ENCODE data around the gene ZNF93. TPM values are rescaled to one million over a fixed set of nuclear protein-coding genes. Genes with fewer than 3 reads are reported as not detected.
"Not testable (repeated sequence)": the region's sequence is repeated elsewhere in the genome, so short reads cannot be mapped to it uniquely, and the experiment has no call there.

The ZNF93 gene
- total and polyA plus RNA-seq, 2 of the 13 experiments (the other 11 are each of a cell fraction or from before 2014, with no cell fraction given): 0.49 to 0.66 TPM

DNA sequence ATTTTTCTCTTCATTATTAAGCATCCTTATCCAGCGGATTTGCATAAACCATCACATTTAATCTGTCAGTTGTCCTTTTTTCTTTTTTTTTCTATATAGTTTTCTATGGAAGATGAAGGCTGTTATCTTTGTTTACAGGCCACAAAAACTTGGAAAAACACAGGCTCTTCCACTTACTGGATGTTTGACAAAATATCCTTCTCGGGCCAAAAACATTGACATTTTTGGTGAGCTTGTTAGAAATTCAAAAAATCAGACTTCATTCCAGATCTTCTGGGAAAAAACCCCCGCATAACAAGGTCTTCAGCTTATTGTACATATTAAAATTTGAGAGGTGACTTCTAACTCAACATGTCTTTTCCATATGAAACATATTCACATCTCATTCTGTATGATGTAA lies 13.8 kb downstream of the ZNF93 start (continued):
- TF ChIP-seq ZNF510 (CRISPR knock-in tag; IDR thresholded peaks at IDR 0.05; ENCODE audit: low read depth) (no peak), ZNF839 (CRISPR knock-in tag; IDR thresholded peaks at IDR 0.05; ENCODE audit: borderline replicate concordance) (no peak), RCOR2 (CRISPR knock-in tag; IDR thresholded peaks at IDR 0.05) (no peak), ZNF749 (CRISPR knock-in tag; IDR thresholded peaks at IDR 0.05; ENCODE audit: borderline replicate concordance) (no peak), IKZF1 (IDR thresholded peaks at IDR 0.05) (no peak), KLF12 (CRISPR knock-in tag; IDR thresholded peaks at IDR 0.05; ENCODE audit: borderline replicate concordance) (no peak), MATR3 (CRISPR knock-in tag; IDR thresholded peaks at IDR 0.05) (no peak)
- TF ChIP-seq, protein P1, sequence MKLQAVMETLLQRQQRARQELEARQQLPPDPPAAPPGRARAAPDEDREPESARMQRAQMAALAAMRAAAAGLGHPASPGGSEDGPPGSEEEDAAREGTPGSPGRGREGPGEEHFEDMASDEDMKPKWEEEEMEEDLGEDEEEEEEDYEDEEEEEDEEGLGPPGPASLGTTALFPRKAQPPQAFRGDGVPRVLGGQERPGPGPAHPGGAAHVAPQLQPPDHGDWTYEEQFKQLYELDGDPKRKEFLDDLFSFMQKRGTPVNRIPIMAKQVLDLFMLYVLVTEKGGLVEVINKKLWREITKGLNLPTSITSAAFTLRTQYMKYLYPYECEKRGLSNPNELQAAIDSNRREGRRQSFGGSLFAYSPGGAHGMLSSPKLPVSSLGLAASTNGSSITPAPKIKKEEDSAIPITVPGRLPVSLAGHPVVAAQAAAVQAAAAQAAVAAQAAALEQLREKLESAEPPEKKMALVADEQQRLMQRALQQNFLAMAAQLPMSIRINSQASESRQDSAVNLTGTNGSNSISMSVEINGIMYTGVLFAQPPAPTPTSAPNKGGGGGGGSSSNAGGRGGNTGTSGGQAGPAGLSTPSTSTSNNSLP (IDR thresholded peaks at IDR 0.05; ENCODE audit: low read depth, low read length): no peak

DNA sequence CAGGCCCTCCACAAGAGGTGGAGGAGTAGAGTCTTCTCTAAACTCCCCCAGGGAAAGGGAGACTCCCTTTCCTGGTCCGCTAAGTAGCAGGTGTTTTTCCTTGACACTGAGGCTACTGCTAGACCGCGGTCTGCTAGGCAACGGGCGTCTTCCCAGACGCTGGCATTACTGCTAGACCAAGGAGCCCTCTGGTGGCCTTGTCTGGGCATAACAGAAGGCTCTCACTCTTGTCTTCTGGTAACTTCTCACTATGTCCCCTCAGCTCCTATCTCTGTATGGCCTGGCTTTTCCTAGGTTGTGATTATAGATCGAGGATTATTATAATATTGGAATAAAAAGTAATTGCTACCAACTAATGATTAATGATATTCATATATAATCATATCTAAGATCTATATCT lies 29.7 kb downstream of the ZNF93 start:
- intact Hi-C loops (cut with micrococcal nuclease; ENCODE audit: unreplicated experiment); FAIRE-seq: not testable (repeated sequence)
- TF ChIP-seq STAG1 (CRISPR knock-in tag; IDR thresholded peaks at IDR 0.05): peak; percentile 64
- TF ChIP-seq, protein P2, sequence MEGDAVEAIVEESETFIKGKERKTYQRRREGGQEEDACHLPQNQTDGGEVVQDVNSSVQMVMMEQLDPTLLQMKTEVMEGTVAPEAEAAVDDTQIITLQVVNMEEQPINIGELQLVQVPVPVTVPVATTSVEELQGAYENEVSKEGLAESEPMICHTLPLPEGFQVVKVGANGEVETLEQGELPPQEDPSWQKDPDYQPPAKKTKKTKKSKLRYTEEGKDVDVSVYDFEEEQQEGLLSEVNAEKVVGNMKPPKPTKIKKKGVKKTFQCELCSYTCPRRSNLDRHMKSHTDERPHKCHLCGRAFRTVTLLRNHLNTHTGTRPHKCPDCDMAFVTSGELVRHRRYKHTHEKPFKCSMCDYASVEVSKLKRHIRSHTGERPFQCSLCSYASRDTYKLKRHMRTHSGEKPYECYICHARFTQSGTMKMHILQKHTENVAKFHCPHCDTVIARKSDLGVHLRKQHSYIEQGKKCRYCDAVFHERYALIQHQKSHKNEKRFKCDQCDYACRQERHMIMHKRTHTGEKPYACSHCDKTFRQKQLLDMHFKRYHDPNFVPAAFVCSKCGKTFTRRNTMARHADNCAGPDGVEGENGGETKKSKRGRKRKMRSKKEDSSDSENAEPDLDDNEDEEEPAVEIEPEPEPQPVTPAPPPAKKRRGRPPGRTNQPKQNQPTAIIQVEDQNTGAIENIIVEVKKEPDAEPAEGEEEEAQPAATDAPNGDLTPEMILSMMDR (CRISPR knock-in tag; IDR thresholded peaks at IDR 0.05): peak; percentile 58

DNA sequence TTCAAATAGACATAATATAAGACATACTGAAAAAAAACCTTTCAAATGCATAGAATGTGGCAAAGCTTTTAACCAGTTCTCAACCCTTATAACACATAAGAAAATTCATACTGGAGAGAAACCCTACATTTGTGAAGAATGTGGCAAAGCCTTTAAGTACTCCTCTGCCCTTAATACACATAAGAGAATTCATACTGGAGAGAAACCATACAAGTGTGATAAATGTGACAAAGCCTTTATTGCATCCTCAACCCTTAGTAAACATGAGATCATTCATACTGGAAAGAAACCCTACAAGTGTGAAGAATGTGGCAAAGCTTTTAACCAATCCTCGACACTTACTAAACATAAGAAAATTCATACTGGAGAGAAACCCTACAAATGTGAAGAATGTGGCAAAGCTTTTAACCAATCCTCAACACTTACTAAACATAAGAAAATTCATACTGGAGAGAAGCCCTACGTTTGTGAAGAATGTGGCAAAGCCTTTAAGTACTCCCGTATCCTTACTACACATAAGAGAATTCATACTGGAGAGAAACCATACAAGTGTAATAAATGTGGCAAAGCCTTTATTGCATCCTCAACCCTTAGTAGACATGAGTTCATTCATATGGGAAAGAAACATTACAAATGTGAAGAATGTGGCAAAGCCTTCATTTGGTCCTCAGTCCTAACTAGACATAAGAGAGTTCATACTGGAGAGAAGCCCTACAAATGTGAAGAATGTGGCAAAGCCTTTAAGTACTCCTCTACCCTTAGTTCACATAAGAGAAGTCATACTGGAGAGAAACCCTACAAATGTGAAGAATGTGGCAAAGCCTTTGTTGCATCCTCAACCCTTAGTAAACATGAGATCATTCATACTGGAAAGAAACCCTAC lies 32.9 kb downstream of the ZNF93 start:
- H3K27me3 ChIP-seq (ENCODE audit: control insufficient read depth in 1 of 2, insufficient read depth in 2 of 2, low read length in 2 of 2); H3K27ac ChIP-seq (ENCODE audit: extremely low read length, insufficient read depth, low read length); POLR2A ChIA-PET; H3K4me2 ChIP-seq (ENCODE audit: low read depth, low read length); ATAC-seq; in situ Hi-C loops (cut with HindIII; ENCODE audit: extremely low pct_ligation_motif_present, low pct_unique_long_range_greater_than_20kb); H3K9ac ChIP-seq (ENCODE audit: insufficient read depth, low read depth, low read length); H3K79me2 ChIP-seq (ENCODE audit: insufficient read depth, low read length); H4K20me1 ChIP-seq (ENCODE audit: insufficient read depth, low read length); H2AFZ ChIP-seq (ENCODE audit: low read length); BruUV-seq (replicated peaks); DNase-seq (ENCODE audit: low spot score); FAIRE-seq; CTCF ChIA-PET (ENCODE audit: low intra/inter-chr PET ratio, low total read pairs); intact Hi-C loops (cut with micrococcal nuclease; ENCODE audit: unreplicated experiment); H3K4me3 ChIP-seq (replicated peaks in 1 of 3; ENCODE audit: insufficient read depth in 1 of 3, low read depth in 2 of 3, low read length in 3 of 3); H3K36me3 ChIP-seq (replicated peaks in 1 of 2; ENCODE audit: control insufficient read depth in 1 of 2, insufficient read depth in 2 of 2, low read length in 2 of 2); H3K4me1 ChIP-seq (ENCODE audit: insufficient read depth, low read length): not testable (repeated sequence)
- 48% methylated on average over 3 of the region's 3 CpGs for WGBS (ENCODE audit: low lambda C conversion rate)
- peaks cover 63% of the 10 kb centered on the region for H3K9me3 ChIP-seq (ENCODE audit: low read length)

More for the DNA sequence above, 29.7 kb downstream of the ZNF93 start:
- H3K79me2 ChIP-seq (ENCODE audit: insufficient read depth, low read length); H3K27ac ChIP-seq (ENCODE audit: extremely low read length, insufficient read depth, low read length); H2AFZ ChIP-seq (ENCODE audit: low read length); H3K27me3 ChIP-seq (ENCODE audit: control insufficient read depth in 1 of 2, insufficient read depth in 2 of 2, low read length in 2 of 2); CTCF ChIA-PET (ENCODE audit: low intra/inter-chr PET ratio, low total read pairs); H3K4me2 ChIP-seq (ENCODE audit: low read depth, low read length); H4K20me1 ChIP-seq (ENCODE audit: insufficient read depth, low read length); H3K9ac ChIP-seq (ENCODE audit: insufficient read depth, low read depth, low read length); H3K4me1 ChIP-seq (ENCODE audit: insufficient read depth, low read length); H3K4me3 ChIP-seq (replicated peaks in 1 of 3; ENCODE audit: insufficient read depth in 1 of 3, low read depth in 2 of 3, low read length in 3 of 3); in situ Hi-C loops (cut with HindIII; ENCODE audit: extremely low pct_ligation_motif_present, low pct_unique_long_range_greater_than_20kb); ATAC-seq; H3K36me3 ChIP-seq (replicated peaks in 1 of 2; ENCODE audit: control insufficient read depth in 1 of 2, insufficient read depth in 2 of 2, low read length in 2 of 2); BruUV-seq (replicated peaks); POLR2A ChIA-PET: not testable (repeated sequence)
- peaks cover 62% of the 10 kb centered on the region for H3K9me3 ChIP-seq (ENCODE audit: low read length)
- DNase-seq (ENCODE audit: low spot score): peak; percentile 3
- WGBS (ENCODE audit: low lambda C conversion rate): 30% methylated on average over 7 of the region's 7 CpGs

Data from HepG2 (cell line).